HG02588 (cell line): ENCODE results near the gene HMCN1.

Experiments used
- ATAC-seq: cut with Tn5 transposase; IDR thresholded peaks from one replicate; pipeline ENCODE4 v1.9.1; 2021; ENCODE audit warnings: mild to moderate bottlenecking, moderate library complexity; ENCODE audit not compliant: unreplicated experiment

HMCN1 gene

GRCh38 chr1:186002406-186002805 lies 268.2 kb downstream of the HMCN1 start:
- ATAC-seq = no peak

- no peak for ATAC-seq
These were observed 275.0 kb downstream of the HMCN1 start for GRCh38 chr1:186009039-186009737.

DNA sequence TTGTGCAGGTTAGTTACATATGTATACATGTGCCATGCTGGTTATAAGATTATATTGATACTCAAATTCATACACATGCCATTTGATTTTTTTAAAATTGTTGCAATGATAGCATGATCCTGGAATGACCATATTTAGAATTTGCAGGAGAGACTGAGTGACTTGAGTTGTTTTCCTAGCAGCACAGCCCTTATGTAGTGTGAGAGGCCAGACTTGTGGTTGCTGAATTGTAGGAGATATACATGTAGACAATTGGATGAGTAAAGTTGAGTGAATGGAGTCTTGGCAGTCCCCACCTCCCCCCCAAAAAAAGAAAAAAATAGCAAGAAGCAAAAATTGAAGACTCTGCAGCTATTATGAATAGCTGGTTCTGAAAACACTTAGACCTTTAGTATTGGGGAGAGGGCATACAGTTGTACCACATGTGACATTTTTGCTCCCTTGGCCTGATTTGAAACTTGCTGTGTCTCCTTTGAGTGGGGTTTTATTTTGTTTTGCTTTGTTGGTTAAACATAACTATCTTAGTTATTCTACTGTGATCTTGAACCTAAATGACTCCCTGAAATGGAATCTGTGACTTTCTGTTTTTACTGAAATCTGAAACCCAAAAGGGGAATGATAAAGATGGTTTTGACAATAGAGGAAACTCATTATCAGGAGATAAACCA lies 280.3 kb downstream of the HMCN1 start:
- no peak for ATAC-seq

GRCh38 chr1:186016856-186017255 lies 282.7 kb downstream of the HMCN1 start:
- ATAC-seq = no peak

DNA sequence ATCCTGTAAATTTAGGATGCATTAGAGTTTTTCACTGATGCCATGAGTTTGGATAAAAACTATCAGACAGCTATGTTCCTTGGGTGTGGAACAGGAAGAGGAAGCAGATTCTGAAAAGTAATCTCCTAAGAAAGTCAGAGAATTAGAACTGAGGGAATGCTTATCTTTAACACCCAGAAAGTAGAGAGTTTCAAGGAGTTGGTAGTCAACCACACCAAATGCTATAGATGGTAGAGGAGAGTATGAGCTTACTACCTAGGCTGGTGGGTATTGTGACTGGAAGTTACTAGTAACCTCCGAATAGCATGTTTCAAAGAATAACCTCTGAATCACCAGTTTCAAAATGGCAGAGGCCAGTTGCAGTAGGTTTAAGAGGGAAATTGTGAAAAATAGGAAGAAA lies 288.0 kb downstream of the HMCN1 start:
- ATAC-seq = no peak

DNA sequence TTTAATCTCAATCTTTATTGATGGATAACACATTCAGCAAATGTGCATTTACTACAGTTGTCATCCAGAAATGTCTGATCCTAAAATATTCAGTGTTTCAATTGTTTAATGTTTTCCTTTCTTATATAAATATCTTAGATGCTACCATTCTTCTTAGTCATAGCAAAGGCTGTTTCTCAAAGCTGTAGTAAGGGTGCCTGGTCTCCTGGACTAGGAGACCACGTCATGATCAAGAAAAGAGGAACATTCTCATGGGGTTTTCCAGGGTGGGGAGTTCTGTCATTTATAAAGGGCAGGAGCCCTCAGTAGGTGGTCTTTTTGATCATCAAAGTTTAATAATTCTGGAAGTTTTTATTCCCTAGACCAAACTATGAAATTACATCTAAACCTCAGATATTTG lies 292.8 kb downstream of the HMCN1 start:
- ATAC-seq = no peak

DNA sequence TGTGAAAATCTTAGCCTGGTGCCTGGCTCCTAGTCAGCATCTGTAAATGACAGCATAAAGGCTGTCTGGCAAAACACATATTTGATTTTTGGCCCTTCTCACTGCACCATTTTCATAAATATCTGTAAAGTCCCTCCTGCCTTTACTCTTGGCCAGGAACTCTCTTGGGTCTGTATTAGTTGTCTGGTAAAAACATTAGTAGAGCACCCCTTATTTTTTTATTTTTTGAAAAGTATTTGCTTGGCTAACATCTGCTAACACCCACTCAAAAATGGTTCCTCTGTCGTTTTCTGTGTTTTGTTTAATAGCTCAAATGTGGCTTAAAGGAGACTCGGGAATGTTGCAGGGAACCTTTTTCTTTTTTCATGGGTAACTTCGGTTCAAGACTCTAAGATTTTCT lies 293.4 kb downstream of the HMCN1 start:
- ATAC-seq = no peak

- no peak for ATAC-seq
These were observed 296.3 kb downstream of the HMCN1 start for GRCh38 chr1:186030453-186030852.

DNA sequence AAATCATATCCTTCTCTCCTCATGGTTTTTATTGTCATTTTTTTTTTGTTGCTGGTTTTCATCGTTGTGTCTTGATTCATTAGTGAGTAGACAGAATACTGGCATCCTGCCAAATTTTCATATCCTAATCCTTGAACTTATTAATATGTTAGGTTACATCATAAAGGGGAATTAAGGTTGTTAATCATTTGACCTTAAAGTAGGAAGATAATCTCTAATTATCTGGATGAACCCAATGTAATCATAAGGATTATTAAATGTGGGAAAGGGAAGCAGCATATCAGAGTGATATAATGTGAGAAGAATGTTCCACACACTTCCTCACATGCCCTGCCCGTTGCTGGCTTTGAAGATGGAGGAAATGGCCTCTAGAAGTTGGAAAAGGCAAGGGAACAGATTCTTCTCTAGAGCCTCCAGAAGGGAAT lies 299.7 kb downstream of the HMCN1 start:
- no peak for ATAC-seq

- no peak for ATAC-seq
These were observed 308.0 kb downstream of the HMCN1 start for GRCh38 chr1:186042230-186042629.

GRCh38 chr1:186043296-186043695 lies 309.1 kb downstream of the HMCN1 start:
- ATAC-seq = no peak

DNA sequence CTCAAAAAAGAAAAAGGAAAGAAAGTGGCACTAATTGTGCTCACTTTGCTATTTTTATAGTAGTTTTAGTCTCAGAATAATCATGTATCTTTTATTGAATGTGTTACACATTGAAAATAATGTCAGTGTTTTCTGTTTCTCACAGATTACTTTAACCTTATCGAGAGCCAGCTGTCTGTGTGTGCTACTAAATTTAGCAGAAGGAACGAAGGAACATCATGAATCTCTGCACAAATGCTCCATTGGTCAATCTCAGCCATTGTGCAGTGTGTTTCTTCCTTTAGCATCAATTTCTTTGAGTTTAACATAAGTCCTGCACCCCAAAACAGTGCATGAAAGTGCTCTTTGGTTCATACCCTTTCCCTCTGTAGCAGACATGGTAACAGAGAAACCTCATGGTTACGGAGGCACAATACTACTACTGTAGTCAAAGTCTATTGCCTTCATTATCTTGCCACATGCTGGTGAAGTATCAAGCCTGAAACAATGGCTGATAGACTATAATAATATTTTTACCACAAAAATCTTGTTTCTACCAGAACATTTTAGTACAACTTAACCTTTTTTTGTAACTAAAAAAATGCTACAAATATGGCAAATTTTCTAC lies 310.0 kb downstream of the HMCN1 start:
- ATAC-seq = no peak

- ATAC-seq = no peak
These were observed 312.4 kb downstream of the HMCN1 start for GRCh38 chr1:186046437-186047211.

DNA sequence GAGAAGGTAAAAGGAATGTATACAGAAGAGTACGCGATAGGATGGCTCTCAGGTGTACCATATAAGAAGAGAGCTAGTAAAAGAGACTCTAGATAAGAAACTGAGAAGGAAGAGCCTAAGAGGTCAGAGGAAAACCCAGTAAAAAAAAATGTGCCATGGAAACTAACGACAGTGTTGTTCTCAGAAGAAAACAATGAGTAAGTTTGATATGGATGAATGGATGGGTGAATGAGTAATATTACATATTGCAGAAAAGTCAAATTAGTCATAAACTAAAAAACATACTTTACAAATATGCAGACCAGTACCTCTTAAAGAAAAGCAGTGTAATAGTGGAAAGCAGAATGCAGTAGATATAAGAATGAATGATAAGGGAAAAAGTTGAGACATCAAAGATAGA lies 316.2 kb downstream of the HMCN1 start:
- no peak for ATAC-seq

DNA sequence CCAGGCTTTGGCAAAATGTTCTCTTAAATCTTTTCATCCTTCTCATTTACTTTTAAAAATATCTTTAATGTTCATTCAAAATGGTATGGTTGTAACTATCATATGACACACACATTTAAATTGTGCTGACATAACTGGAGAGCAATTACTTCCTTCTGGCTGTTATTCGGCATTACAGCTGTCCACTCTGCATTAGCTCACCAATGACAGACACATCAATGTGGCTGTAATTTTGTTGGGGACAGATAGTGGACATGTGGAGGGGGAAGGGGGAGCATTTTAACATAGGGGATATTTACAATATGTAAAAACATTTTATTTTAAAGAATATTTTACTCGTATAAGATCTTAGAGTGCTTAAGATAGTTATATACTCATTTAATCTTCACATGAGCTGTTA lies 319.8 kb downstream of the HMCN1 start:
- no peak for ATAC-seq

- no peak for ATAC-seq
These were observed 320.7 kb downstream of the HMCN1 start for GRCh38 chr1:186054932-186055331.

- ATAC-seq = no peak
These were observed 321.7 kb downstream of the HMCN1 start for GRCh38 chr1:186055846-186056245.

GRCh38 chr1:186057086-186057485 lies 322.9 kb downstream of the HMCN1 start:
- no peak for ATAC-seq

DNA sequence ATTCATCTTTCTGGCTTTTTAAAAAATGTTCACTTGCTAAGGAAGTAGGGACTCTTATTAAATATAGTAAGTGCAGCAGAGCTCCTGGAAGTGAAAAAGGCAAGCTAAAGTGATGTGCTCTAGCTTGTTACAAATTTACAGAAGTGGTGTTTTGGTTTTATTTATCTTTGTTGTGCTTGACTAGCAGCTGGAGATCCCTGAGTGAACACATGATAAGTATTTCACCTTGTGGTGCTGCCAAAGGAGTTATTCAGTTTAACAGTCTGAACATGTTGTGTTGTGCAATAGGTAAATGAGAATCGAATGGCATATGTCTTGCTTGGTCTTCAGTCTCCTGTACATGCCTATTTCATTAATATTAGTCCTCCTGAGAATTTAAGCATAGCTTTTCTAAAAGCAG lies 325.1 kb downstream of the HMCN1 start:
- no peak for ATAC-seq

- no peak for ATAC-seq
These were observed 325.6 kb downstream of the HMCN1 start for GRCh38 chr1:186059752-186060151.

DNA sequence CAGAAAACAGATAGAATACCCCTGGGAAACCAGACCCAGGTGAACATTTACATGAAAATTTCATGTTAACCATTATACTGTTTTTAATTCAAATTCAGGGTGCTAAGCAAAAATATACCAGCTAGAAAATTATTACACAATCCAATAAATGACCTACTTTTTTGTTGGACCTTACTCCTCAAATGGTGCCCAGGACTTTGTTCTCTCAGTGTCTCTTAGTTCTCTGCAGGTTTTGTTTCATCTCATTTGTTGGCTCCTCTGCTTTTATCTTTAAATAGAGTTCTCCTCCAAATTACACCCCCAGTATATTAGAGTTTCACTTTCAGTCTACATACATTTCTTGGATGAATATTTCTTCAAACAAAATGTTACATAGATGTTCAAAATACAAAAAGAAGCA lies 326.0 kb downstream of the HMCN1 start:
- ATAC-seq = no peak
